Mucosa of rectum (tissue), 2 donors: ENCODE measurements around the gene KRT1.

ENCODE experiments used
- H3K27ac ChIP-seq, 2 donors: one replicate each; pipeline ENCODE4 v1.7.0; 2013; ENCODE audit warnings: inconsistent platforms in 2 of 2, low read depth in 2 of 2, low read length in 2 of 2
- H3K27me3 ChIP-seq, 2 donors: one replicate each; pipeline ENCODE4 v1.7.0; 2013; ENCODE audit warnings: low read length in 2 of 2; ENCODE audit not compliant: control insufficient read depth in 2 of 2, insufficient read depth in 2 of 2
- H3K36me3 ChIP-seq, 2 donors: one replicate each; pipeline ENCODE4 v1.7.0; 2013; ENCODE audit warnings: low read length in 2 of 2; ENCODE audit not compliant: control insufficient read depth in 2 of 2, insufficient read depth in 2 of 2
- H3K4me1 ChIP-seq, 2 donors: one replicate each; pipeline ENCODE4 v1.7.0; 2013; ENCODE audit warnings: low read length in 2 of 2, mild to moderate bottlenecking in 1 of 2; ENCODE audit not compliant: control insufficient read depth in 2 of 2, insufficient read depth in 2 of 2
- H3K4me3 ChIP-seq, 2 donors: one replicate each; pipeline ENCODE4 v1.7.0; 2013; ENCODE audit warnings: low read length in 2 of 2
- H3K9ac ChIP-seq, 2 donors: one replicate each; pipeline ENCODE4 v1.7.0; 2013; ENCODE audit warnings: low read length in 2 of 2, low read depth in 1 of 2, mild to moderate bottlenecking in 1 of 2
- H3K9me3 ChIP-seq, 2 donors: one replicate each; pipeline ENCODE4 v1.7.0; 2013; ENCODE audit warnings: low read length in 2 of 2; ENCODE audit not compliant: control insufficient read depth in 2 of 2
- donor health status: healthy.
- donor health status: Normal muscosa, but diverticular disease.

KRT1 gene

GRCh38 chr12:52645982-52646381 is 34.2 kb downstream of the KRT1 start:
- peaks cover 0 to 3% of the 10 kb centered on the region in 2 donors for H3K27me3 ChIP-seq
- no peak overlapping the region for H3K4me3 ChIP-seq
- H3K36me3 ChIP-seq, result no peaks in the 10 kb centered on the region
- H3K27ac ChIP-seq, result no peak overlapping the region
- H3K9ac ChIP-seq, result no peak overlapping the region
- H3K9me3 ChIP-seq, result no peaks in the 10 kb centered on the region
- peaks cover 2 to 18% of the 10 kb centered on the region in 2 donors for H3K4me1 ChIP-seq

GRCh38 chr12:52645120-52645761 is 35.0 kb downstream of the KRT1 start:
- H3K9ac ChIP-seq, result no peak overlapping the region
- H3K4me1 ChIP-seq, result peaks cover 2 to 11% of the 10 kb centered on the region in 2 donors
- H3K9me3 ChIP-seq, result no peaks in the 10 kb centered on the region
- H3K27ac ChIP-seq, result no peak overlapping the region
- H3K27me3 ChIP-seq, result peaks cover 0 to 3% of the 10 kb centered on the region in 2 donors
- no peak overlapping the region for H3K4me3 ChIP-seq
- H3K36me3 ChIP-seq, result no peaks in the 10 kb centered on the region

GRCh38 chr12:52644078-52644415 is 36.2 kb downstream of the KRT1 start:
- H3K27ac ChIP-seq, result no peak overlapping the region
- H3K4me3 ChIP-seq, result no peak overlapping the region
- peaks cover 0 to 3% of the 10 kb centered on the region in 2 donors for H3K27me3 ChIP-seq
- H3K9me3 ChIP-seq, result no peaks in the 10 kb centered on the region
- no peak overlapping the region for H3K9ac ChIP-seq
- H3K4me1 ChIP-seq, result peaks cover 2 to 9% of the 10 kb centered on the region in 2 donors
- no peaks in the 10 kb centered on the region for H3K36me3 ChIP-seq

GRCh38 chr12:52643233-52644077 is 36.8 kb downstream of the KRT1 start:
- H3K4me1 ChIP-seq, result peaks cover 2 to 9% of the 10 kb centered on the region in 2 donors
- H3K9me3 ChIP-seq, result no peaks in the 10 kb centered on the region
- peaks cover 0 to 3% of the 10 kb centered on the region in 2 donors for H3K27me3 ChIP-seq
- H3K9ac ChIP-seq, result no peak overlapping the region
- no peak overlapping the region for H3K4me3 ChIP-seq
- H3K36me3 ChIP-seq, result no peaks in the 10 kb centered on the region
- H3K27ac ChIP-seq, result no peak overlapping the region

GRCh38 chr12:52641468-52641867 is 38.7 kb downstream of the KRT1 start:
- Histone ChIP-seq H3K9me3 (no peaks in the 10 kb centered on the region), H3K27ac (no peak overlapping the region), H3K4me1 (peaks cover 2 to 9% of the 10 kb centered on the region in 2 donors), H3K27me3 (peaks cover 0 to 3% of the 10 kb centered on the region in 2 donors), H3K36me3 (no peaks in the 10 kb centered on the region), H3K4me3 (no peak overlapping the region), H3K9ac (no peak overlapping the region)

- Histone ChIP-seq H3K27me3 (peaks cover 0 to 7% of the 10 kb centered on the region in 2 donors), H3K4me3 (no peak overlapping the region), H3K36me3 (no peaks in the 10 kb centered on the region), H3K9me3 (no peaks in the 10 kb centered on the region), H3K27ac (no peak overlapping the region), H3K9ac (no peak overlapping the region), H3K4me1 (no peaks in the 10 kb centered on the region)
These were observed 42.9 kb downstream of the KRT1 start for GRCh38 chr12:52637299-52637698.

- H3K9ac ChIP-seq, result no peak overlapping the region
- H3K27ac ChIP-seq, result no peak overlapping the region
- H3K27me3 ChIP-seq, result peaks cover 0 to 7% of the 10 kb centered on the region in 2 donors
- no peak overlapping the region for H3K4me3 ChIP-seq
- no peaks in the 10 kb centered on the region for H3K9me3 ChIP-seq
- H3K36me3 ChIP-seq, result no peaks in the 10 kb centered on the region
- H3K4me1 ChIP-seq, result no peaks in the 10 kb centered on the region
These were observed 43.5 kb downstream of the KRT1 start for GRCh38 chr12:52636592-52637258.

- H3K9me3 ChIP-seq, result no peaks in the 10 kb centered on the region
- no peaks in the 10 kb centered on the region for H3K4me1 ChIP-seq
- no peak overlapping the region for H3K27ac ChIP-seq
- no peak overlapping the region for H3K4me3 ChIP-seq
- H3K36me3 ChIP-seq, result no peaks in the 10 kb centered on the region
- H3K9ac ChIP-seq, result no peak overlapping the region
- peaks cover 0 to 7% of the 10 kb centered on the region in 2 donors for H3K27me3 ChIP-seq
These were observed 44.0 kb downstream of the KRT1 start for GRCh38 chr12:52636189-52636588.

- H3K9me3 ChIP-seq, result no peaks in the 10 kb centered on the region
- H3K27ac ChIP-seq, result no peak overlapping the region
- no peak overlapping the region for H3K4me3 ChIP-seq
- peaks cover 0 to 4% of the 10 kb centered on the region in 2 donors for H3K27me3 ChIP-seq
- no peaks in the 10 kb centered on the region for H3K4me1 ChIP-seq
- H3K9ac ChIP-seq, result no peak overlapping the region
- no peaks in the 10 kb centered on the region for H3K36me3 ChIP-seq
These were observed 45.7 kb downstream of the KRT1 start for GRCh38 chr12:52634266-52635056.
